ENCODE measurements around the gene RALGAPA1. TPM values are rescaled to one million over a fixed set of nuclear protein-coding genes. Genes with fewer than 3 reads are reported as not detected.

The RALGAPA1 gene
- polyA plus RNA-seq, 1 of the 3 experiments (the other 2 are of a cell fraction): 3.6 TPM

DNA sequence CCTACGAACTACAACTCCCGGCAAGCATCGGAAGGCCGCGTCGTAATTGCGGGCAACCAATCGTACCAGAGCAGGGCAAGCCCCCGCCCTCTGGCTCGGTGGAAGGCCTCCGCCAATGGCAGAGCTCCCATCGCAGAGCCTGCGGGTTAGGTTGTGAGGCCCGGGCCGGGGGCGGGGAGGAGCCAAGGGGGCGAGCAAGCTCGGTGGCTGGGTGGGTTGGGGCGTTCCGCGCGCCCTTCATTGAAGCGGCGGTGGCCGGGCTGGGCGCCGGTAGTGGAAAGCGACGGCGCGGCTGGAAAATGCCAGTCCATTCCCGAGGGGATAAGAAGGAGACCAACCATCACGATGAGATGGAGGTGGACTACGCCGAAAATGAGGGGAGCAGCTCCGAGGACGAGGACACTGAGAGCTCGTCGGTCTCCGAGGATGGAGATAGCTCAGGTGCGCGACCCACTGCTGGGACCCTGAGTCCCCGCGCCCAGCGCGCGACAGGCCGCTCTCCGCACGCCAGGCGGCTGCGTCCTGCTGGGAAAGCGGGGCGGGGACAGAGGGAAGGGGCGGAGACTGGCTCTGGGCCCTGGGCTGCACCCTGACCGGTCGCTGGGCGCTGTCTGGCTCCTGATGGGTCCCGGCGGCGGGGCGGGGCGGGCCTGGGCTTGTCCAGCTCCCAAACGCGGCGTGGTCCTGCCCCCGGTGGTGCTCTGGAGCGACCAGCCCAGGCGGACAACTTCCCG, 17.3 kb upstream of the RALGAPA1 start, which contains the start of gene BRMS1L:
Gene BRMS1L (plus strand): TSS at position 121 of the 734 bp plus-strand sequence. CDS start 179 bp downstream, at position 300.
- Histone ChIP-seq H3K9me2 (no peaks in the 10 kb centered on the region), H3K27me3 (ENCODE audit: insufficient read depth) (no peaks in the 10 kb centered on the region), H3K79me2 (ENCODE audit: insufficient read depth) (peaks cover 28% of the 10 kb centered on the region), H3K4me3 (ENCODE audit: low read depth in 2 of 2, low read length in 1 of 2) (peak within 1 kb of the TSS; percentile 88 to 94), H3K4me2 (peak within 1 kb of the TSS; percentile 89), H2AFZ (ENCODE audit: low read depth) (peak within 1 kb of the TSS; percentile 86), H3K27ac (ENCODE audit: low read depth in 2 of 2, low read length in 1 of 2) (peak within 1 kb of the TSS; percentile 95 to 99), H4K20me1 (ENCODE audit: insufficient read depth) (0 out of 2 replicates have a peak, but pooled peaks cover 4% of the 10 kb centered on the region), H3K9ac (peak within 1 kb of the TSS; percentile 91), H3K9me3 (no peaks in the 10 kb centered on the region), H3F3A (replicated peaks; ENCODE audit: insufficient read depth) (peaks cover 11% of the 10 kb centered on the region), H3K4me1 (ENCODE audit: control insufficient read depth in 1 of 2, insufficient read depth in 2 of 2, low read depth in 1 of 2, low read length in 1 of 2) (peaks cover 0 to 5% of the 10 kb centered on the region in 2 experiments; a peak in 2 of 4 replicates), H3K36me3 (replicated peaks in 1 of 2; ENCODE audit: control insufficient read depth in 1 of 2, insufficient read depth in 2 of 2, low read length in 1 of 2) (peaks cover 1 to 3% of the 10 kb centered on the region in 2 experiments)
- DNase-seq: peak; percentile 97
- 2% methylated on average over 27 of the region's 70 CpGs for WGBS (ENCODE audit: low lambda C conversion rate)
- ChIA-PET POLR2A (interaction anchor here (0.6 to 1.7 kb wide), 11 partner anchors 8 to 844 kb away, joined by 3 to 11 read pairs (median 3); partner anchors contain the start of genes INSM2, NFKBIA, PSMA6 and RALGAPA1), CTCF (interaction anchor here (0.7 to 1.8 kb wide), 6 partner anchors 10 to 686 kb away, joined by 3 to 10 read pairs (median 4); no protein-coding TSS in a partner anchor)
- TF ChIP-seq, protein P1, sequence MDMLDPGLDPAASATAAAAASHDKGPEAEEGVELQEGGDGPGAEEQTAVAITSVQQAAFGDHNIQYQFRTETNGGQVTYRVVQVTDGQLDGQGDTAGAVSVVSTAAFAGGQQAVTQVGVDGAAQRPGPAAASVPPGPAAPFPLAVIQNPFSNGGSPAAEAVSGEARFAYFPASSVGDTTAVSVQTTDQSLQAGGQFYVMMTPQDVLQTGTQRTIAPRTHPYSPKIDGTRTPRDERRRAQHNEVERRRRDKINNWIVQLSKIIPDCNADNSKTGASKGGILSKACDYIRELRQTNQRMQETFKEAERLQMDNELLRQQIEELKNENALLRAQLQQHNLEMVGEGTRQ (IDR thresholded peaks at IDR 0.05; ENCODE audit: borderline replicate concordance, low read depth, low read length): no peak
- TF ChIP-seq RFX5 (IDR thresholded peaks at IDR 0.05; ENCODE audit: low read length) (peak; percentile 74; the same call in 1 of the 2 replicates), GABPA (IDR thresholded peaks at IDR 0.05; ENCODE audit: low read depth) (no peak), TAF1 (IDR thresholded peaks at IDR 0.05; ENCODE audit: borderline replicate concordance, low read depth, low read length) (peak; percentile 65), EP300 (IDR thresholded peaks at IDR 0.05; ENCODE audit: borderline replicate concordance in 1 of 2, low read depth in 1 of 2, low read length in 1 of 2) (0 out of 4 replicates have a peak, but pooled peaks of 1 of the 2 experiments have one; percentile 9), YY1 (IDR thresholded peaks at IDR 0.05; ENCODE audit: low read depth) (0 out of 2 replicates have a peak, but pooled peaks have one; percentile 14), FOXJ3 (CRISPR knock-in tag; IDR thresholded peaks at IDR 0.05) (0 out of 2 replicates have a peak, but pooled peaks have one; percentile 6), EZH2phosphoT487 (IDR thresholded peaks at IDR 0.05; ENCODE audit: borderline replicate concordance, low read depth) (no peak), CHD2 (IDR thresholded peaks at IDR 0.05; ENCODE audit: low read length, partially characterized antibody) (peak; percentile 83), NFIC (IDR thresholded peaks at IDR 0.05; ENCODE audit: borderline replicate concordance) (no peak), POLR2AphosphoS5 (IDR thresholded peaks at IDR 0.05; ENCODE audit: low read depth, low read length) (peak; percentile 95), MXI1 (IDR thresholded peaks at IDR 0.05; ENCODE audit: low read depth, low read length) (peak; percentile 82; the same call in 1 of the 2 replicates)
- TF ChIP-seq, protein P2, sequence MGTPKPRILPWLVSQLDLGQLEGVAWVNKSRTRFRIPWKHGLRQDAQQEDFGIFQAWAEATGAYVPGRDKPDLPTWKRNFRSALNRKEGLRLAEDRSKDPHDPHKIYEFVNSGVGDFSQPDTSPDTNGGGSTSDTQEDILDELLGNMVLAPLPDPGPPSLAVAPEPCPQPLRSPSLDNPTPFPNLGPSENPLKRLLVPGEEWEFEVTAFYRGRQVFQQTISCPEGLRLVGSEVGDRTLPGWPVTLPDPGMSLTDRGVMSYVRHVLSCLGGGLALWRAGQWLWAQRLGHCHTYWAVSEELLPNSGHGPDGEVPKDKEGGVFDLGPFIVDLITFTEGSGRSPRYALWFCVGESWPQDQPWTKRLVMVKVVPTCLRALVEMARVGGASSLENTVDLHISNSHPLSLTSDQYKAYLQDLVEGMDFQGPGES (IDR thresholded peaks at IDR 0.05; ENCODE audit: low read depth, low read length): peak; percentile 32; the same call in 1 of the 2 replicates
- TF ChIP-seq, protein P3, sequence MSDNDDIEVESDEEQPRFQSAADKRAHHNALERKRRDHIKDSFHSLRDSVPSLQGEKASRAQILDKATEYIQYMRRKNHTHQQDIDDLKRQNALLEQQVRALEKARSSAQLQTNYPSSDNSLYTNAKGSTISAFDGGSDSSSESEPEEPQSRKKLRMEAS (IDR thresholded peaks at IDR 0.05; ENCODE audit: low read depth): peak; percentile 77
